HG03457 (cell line): Measurements from ENCODE around the gene ALDH1A2.

Source experiments
- ATAC-seq: cut with Tn5 transposase; IDR thresholded peaks from one replicate; pipeline ENCODE4 v1.9.1; 2021; ENCODE audit warnings: moderate number of reproducible peaks; ENCODE audit not compliant: unreplicated experiment

ALDH1A2 gene

DNA sequence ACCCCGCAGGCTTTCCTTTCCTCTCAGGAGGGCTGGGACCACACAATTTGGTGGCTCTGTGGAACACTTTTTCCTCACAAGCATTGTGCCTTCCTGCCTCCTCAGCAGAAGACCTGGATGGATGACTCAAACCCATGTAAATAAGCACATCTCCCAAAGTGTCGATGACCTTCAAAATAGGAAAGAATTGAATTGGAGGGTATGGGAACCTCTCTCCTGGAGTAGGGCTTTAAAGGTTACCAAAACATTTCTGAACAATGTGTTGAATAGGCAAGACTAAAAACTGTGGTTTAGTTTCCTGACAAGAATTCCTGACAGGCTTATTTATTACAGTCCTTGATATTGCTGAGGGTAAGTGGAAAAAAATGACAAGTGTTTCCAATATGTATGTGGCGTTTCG lies 118.2 kb downstream of the ALDH1A2 start:
- no peak for ATAC-seq

DNA sequence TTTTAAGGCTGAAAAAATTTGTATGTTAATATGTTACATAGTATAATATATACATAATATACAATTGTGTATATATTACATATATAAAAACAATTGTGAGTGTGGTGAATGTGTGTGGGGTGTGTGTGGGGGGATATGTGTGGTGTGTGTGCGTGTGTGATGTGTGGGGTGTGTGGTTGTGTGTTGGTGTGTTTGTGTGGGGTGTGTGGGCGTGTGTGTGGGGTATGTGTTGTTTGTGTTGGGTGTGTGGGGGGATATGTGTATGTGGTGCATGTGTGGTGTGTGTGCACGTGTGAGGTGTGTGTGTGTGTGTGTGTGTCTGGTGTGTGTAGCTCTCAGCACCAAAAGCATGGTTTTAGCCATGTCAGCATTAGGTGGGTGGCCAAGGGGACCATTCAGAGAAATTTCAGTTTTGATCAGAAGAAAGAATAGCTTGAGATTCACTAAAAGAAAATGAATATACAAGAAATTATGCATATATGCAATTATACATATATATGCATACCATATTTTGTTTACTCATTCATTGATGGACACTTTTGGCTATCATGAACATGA lies 118.9 kb downstream of the ALDH1A2 start:
- no peak for ATAC-seq

DNA sequence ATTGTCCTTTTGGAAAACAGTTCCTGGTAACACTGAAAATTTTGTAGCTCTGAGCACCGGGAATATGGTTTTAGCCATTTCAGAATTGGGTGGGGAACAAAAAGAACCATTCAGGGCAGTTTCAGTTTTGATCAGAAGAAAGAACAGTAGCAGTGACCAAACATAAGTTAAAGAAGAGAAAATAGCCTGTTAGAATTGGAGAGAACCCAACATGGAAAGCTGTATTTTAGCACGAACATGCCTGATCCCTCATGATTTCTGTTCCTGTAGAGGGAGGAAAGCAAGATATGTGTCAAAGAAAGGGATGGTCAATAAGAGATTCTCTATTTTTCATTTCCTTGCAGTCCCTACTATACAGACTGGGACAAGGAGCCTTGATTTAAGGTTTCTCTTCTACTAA lies 119.9 kb downstream of the ALDH1A2 start:
- no peak for ATAC-seq

DNA sequence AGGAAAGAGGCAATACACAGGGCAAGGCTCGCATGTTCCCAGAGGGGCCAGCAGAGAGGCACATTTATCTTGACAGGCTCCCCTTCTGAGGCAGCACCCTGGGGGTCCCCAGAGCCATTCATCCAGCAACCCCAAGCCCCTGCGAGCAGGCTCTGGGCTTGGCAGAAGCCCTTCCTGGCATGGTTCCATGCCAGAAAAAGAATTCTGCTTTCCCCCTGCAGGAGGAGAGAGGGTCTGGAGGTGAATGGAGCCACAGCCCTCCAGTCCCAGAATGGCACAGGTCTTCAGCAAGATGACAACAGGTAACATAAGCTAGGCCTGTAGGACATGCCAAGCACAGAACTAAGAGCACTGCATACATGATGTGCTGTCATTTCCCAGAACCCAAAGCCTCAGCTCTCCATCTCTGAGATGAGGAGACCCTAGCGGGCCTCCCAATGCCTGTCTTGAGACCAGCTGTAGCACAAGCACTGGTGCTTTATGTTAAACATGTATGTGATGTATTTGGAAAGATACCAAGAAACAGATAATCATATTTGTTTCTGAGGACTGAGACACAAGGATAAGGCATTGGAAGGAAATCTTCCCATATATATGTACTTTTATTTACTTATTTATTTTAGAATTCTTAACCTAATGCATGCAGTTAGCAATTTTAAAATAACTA lies 121.6 kb downstream of the ALDH1A2 start:
- ATAC-seq = no peak

DNA sequence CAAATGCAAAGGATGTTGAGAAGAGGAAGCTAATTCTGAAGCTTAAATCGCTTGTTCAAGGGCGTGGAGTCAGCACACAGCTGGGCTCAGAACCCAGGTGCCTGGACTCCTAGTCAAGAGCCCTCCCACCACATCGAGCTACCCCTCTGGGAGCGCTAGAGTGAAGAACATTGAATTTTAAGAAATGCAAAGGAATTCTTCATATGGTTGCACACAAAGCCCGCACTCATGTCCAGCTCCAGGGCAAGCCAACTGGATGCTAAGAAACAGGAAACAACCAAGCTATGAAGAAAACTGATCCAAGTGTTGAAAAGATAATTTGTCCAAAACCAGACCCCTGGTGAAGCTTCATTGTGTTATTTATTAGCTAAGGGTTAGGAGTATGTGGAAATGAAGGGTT lies 122.3 kb downstream of the ALDH1A2 start:
- ATAC-seq = no peak

DNA sequence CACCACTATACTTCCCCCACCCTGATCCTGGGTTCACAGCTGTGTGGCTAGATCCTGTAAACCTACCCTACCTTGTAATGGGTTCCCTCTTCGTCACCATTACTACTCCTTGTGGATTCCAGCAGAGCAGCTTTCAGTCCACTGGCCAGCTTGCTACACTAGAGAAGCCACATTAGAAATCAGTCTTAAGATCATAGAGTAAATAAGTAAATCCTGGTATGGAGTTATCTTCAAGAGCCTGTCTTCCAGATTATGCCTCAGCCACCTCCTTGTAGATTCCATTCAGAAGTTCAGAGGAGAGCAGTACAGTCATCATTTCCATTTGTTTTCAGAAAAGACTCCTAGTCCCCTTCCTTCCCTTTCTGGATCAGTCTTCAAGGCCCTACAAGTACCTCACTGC lies 123.7 kb downstream of the ALDH1A2 start:
- no peak for ATAC-seq

DNA sequence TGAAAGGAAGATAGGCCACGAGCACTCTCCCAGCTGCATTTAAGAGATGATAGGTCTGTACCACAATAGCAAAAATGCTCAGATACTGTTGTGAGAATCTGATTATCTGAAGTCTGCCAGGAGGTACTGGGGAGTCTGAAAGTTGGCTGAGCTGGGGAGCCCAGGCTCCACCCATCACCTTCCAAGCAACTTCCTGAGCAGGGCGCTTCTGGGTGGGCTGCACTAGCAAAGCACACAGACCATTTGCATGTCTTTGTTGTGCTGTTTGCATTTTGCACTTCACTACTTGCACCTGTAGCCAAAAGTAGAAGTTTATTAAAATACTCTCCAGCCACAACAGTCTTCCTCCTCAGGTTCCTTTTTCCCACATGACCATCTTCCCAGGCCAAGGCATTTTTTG lies 133.2 kb downstream of the ALDH1A2 start:
- no peak for ATAC-seq

DNA sequence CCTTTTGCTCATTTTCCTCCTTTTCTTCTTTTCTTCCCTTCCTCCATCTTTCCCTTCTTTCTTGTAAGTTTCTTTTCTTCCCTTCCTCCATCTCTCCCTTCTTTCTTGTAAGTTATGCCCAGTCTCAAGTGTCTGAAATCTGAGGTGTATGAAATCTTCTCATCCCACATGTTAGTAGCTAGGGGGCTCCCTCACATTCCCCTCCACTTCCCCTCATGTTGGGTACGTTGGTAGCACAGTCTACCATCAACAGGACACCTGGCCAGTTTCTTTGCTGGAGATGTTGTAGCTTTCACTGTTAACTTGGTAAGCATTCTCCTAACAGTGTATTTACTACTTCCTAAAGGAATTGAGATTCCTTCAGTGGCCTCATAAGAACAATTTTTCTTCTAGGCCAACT lies 133.9 kb downstream of the ALDH1A2 start:
- ATAC-seq = no peak

DNA sequence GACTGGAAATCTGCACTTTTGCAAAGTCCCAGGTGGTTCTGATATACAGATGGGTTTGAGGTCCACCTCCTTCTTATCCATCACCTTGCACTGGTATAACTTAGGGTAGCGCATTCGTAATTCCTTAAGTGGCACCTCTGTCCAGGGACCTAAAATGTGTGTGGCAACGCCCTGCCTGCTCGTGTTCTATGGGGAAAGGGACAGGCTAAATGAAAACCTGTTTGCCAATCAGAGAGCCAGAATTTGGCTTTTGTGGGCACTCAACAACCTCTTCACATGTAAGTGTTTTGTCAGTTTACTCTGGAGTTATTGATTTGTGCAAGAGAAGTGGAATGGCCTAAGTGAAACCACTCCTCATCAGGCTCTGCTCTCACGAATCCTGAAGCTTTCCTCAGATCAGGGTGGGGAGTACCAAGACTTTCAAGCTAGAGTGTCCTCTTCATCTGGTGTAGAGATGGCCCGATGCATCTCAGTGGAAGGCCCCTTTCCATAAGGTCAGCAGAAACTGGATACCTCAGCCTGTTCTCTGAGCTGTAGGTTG lies 138.3 kb downstream of the ALDH1A2 start:
- ATAC-seq = no peak

DNA sequence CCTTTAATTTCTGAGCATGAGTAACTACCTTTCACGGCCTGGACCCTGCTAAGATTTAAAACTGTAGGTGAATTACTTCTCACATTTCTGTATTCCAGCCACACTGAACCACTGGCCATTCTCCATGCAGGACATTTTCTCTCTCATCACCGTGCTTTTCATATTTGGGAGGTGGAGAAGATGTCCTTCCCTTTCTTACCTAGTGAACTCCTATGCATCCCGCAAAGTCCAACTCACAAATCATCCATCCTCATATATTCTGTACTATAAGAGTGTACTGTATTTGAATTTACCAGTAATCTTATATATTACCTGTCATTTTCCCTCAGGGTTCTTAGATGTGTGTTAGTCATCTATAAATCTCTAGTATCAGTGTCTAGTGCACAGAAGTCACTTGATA lies 139.9 kb downstream of the ALDH1A2 start:
- ATAC-seq = no peak

DNA sequence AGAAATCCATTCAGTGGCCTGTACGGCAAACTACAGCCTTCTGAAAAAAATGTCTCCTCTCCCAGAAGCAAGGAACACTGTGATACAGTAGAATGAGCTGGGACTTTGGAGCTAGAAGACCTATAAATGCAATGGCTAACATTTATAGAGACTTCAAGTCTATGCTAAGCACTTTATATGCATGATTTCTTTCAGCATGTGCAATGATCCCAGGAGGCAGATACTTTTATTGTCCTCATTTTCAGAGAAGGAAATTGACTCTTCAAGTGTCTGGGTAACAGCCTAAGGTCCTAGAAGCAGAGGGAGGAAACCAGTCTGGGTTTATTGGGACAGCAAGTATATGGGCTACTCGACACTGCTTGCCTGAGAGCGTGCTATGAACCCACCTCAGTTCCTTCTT lies 140.9 kb downstream of the ALDH1A2 start:
- no peak for ATAC-seq

DNA sequence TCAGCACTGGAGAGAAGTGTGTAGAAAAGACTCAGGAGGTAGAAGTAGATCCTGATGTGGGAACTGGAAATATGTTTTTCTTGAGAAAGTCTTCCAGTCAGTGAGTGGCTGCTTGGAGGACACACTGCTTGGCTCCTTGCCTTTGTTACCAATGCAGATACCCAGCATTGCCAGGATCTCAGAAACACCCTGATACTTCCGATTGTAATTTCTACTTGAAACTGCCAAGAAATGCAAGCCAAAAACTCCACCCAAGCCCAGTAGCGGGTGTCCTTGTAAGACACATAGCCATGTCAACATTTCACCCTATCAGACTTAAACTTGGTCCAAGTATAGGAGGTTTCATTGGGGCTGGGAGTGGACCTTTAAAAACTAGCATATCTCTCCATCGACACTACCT lies 141.8 kb downstream of the ALDH1A2 start:
- ATAC-seq = no peak

DNA sequence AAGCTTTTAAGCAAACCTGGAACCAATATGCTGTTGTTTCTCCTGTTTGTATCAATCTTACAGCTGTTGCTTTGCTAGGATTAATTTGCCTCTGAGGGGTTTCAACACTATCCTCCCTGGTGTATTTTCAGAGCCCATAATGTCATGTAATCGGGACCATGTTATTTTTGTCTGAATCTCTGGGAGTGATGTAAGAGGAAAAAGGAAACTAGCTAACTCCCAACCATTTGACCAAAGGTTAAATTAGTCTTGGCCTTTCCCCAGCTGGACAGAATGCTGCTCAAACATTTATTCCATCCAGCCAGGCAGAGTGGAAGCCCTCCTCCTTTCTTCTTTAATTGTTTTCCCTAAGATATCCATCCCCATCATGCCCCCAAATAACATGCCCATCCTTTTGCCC lies 142.2 kb downstream of the ALDH1A2 start:
- no peak for ATAC-seq

DNA sequence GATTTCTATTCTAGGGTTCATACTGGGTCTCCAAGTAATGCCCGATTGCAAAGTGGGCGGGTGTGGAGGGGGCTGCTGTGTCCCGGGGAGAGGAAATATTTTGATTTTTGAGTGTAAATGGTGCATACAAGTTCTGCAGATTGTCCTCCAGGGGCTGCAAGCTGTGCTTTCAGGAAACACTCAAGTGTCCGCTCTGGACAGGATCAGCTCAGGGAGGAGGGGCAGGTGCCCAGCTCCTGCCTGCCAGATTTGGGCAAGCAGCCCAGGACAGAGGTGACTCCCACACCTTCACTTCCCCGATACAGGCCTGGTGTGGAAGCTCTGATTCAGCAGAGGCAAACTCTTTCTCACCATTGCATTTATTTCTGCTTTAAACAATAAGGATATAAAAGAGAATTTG lies 142.7 kb downstream of the ALDH1A2 start:
- no peak for ATAC-seq

DNA sequence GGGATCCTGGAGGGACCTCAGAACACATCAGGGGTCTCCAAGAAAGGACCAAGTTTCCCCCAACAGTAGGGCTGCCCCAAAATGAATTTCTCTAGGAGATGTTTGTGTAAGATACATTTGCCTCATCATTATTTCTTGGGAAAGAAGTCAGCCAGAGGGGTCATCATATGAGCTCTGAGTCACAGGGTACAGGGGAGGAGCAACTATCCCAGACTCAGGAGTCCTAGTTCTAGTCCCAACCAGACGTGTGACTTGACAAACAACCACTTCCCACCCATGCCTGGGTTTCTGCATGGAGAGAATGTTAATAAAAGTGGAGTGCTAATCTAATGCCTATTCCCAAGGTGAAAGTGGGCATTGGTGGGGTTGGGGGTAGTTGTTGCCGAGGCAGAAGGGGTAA lies 144.1 kb downstream of the ALDH1A2 start:
- no peak for ATAC-seq

DNA sequence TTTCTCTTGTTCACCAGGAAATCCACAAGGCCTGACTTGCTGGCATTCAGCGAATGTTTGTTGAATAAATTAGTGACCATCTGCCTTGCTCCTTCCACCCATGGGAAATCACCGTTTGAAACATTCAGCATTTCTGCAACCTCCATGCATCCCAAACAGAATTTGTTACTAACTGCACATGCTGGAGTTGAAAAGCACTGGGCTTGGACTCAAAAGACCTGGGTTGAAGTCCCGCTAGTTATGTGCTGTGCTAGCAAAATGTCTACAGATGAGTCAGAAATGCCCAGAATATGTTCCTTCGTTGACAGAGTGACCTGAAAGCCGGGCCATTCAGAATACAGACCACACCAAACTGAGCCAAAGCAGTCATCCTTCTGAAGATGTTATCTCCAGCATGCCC lies 144.6 kb downstream of the ALDH1A2 start:
- ATAC-seq = no peak

DNA sequence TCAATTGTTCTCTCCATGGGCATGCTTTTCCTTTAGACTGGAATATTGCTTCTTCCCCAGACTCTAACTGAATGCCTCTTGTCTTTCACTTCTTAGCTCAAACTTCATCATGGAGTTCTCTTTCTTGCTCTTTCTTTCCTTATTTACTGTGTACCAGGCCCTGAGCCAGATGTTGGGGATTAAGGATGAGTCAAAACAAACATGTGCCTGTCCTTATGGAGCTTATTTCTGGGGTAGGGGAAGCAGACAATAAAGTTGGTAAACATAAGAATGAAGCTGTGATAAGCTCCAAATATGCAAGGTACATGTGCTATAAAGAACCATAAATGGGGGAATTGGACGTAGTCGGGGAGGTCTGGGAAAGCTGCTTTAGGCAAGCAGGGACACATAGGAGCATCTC lies 145.8 kb downstream of the ALDH1A2 start:
- no peak for ATAC-seq

DNA sequence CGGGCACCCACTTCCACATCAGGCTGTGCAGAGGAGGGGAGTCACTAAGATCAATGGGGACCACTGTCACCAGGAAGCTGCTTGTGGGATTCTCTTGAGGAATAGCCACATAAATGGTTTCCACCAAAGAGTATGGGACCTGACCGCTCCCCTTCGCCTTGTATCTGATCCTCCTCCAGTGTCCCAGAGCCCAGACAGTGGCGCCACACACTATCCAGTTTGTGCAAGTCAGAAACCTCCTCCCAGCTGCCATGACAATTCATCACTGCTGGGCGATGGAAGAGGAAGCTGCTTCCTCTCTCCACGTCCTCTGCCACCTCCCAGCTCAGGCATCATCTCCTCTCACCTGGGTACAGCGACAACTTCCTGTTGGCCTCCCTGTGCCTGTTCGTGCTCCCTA lies 147.5 kb downstream of the ALDH1A2 start:
- no peak for ATAC-seq

DNA sequence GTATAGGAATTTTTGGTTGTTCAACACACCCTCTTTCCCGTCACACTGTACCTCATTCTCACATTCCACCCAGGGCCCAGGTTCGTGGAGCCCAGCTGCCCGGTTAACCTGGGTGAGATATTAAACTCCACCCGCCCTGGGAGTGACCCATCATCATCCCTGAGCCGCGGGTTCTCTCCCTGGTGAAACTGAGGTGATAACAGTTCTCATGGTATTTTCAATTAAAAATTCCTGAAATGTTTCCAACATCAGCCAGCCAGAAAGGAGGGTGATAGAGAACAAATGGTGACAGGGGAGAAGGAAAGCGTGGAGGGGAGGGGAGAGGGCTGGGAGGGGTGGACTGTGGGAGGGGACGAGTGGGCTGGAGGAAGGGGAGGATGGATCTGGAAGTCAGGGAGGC lies 148.8 kb downstream of the ALDH1A2 start:
- ATAC-seq = no peak

DNA sequence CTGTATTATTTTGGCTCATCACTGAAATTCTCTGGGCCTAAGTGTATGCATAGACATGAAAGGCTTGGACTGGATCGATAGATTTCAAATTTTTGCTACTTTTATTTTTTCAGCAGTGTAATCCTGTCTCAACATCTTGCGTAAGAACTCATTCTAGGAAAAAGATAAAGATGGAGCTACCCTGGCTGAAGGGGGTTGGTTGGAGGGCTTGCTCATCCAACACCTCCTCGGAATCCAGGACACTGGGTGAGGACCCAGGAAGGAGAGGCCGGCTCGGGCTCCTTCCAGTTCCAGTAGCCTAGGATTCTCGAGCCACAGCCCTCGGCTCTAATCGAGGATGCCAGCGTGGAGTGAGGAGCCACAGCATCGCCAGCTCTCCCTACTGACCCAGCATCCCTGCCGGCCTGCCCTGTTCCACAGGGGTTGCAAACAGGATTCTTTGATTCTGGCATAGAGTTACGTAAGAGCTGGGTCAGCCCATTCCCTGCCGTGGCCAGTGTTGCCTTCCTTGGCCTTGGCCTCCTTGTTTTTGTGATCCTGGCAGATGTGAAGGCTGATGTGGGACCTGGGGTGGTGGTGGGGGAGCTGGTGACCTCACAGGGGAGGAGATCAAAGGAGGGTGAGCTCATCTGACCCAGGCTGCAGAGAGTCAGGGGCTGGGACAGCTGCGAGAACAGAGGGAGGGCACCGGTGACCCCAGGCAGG lies 149.5 kb downstream of the ALDH1A2 start:
- ATAC-seq = no peak

DNA sequence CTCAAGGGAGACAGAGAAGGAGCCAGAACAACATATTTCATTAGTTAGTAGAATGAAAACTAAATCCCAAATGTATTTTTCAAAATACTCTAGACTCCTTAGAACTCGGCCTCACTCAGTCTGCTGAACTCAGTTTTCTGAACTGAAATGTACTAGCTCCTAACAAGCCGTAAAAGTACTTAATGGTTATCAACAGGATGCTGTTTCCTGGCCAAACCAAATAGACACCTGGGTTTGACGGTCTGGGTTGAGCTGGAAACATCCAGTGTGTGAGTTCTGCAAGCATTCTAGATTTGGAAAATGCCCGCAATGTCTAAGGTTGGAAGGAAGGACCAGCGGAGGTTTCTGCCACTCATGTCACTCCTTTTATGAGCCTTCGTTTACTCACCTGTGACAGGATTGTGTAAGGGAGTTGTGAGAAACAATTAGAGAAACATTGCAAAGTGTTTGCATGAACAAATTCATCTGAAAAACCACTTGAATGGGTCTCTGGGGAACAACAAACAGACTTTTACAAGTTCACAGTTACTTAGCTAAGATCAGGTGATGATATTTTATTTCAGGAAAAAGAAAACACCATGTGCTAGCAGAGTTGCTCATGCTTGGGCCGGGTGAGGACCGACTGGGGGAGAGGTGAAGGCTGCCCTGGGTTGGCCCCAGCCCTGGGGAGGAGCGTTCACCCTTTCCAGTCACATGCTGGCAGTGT lies 151.0 kb downstream of the ALDH1A2 start:
- no peak for ATAC-seq

DNA sequence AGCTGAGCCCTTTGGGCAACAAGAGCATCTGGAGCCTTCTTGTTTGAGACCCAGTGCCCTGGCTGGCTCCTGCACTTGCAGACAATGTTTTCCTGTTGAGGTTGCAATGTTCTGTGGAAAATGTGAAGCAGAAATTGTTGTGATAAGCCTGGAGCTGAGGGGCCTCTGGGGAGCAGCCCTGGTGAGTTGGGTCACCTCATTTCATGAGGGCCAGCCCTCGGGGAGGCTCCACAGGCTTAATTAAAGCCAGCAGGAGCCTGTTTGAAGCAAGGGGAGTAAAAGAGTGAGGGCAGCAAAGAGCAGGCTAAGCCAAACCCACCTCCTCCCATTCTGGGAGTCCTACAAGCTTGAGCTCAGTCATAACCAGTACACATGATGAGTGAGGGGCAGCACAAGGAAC lies 154.3 kb downstream of the ALDH1A2 start:
- ATAC-seq = no peak
